Gastroesophageal sphincter (tissue), 4 donors: ENCODE results near the gene TBL3. TPM values are rescaled to one million over a fixed set of nuclear protein-coding genes. Genes with fewer than 3 reads are reported as not detected.

ENCODE experiments used
- ATAC-seq: fragments of 150-250 bp; one replicate; pipeline ENCODE4 v1.9.1; 2016; ENCODE audit warnings: mild to moderate bottlenecking, moderate library complexity
- H3K27ac ChIP-seq, 4 donors: fragments of 200-600 bp; sonication (generic) in 3 of 4; 1 replicate in 3 of 4; 2 replicates in 1 of 4; pipeline ENCODE4 v1.5.1; 2016 to 2019
- H3K27me3 ChIP-seq: fragments of 200-600 bp; sonication (generic); one replicate; pipeline ENCODE4 v1.5.1; 2019
- H3K36me3 ChIP-seq, 2 donors: fragments of 200-600 bp; sonication (generic); one replicate each; pipeline ENCODE4 v1.5.1; 2019; ENCODE audit warnings: control low read depth in 1 of 2
- H3K4me1 ChIP-seq, 3 donors: fragments of 200-600 bp; sonication (generic); 1 replicate in 2 of 3; 2 replicates in 1 of 3; pipeline ENCODE4 v1.5.1; 2016 to 2019; ENCODE audit warnings: control low read depth in 2 of 3
- H3K4me3 ChIP-seq, 2 donors: fragments of 200-600 bp; sonication (generic); one replicate each; pipeline ENCODE4 v1.5.1; 2019; ENCODE audit warnings: mild to moderate bottlenecking in 1 of 2, moderate library complexity in 1 of 2
- H3K9me3 ChIP-seq, 3 donors: fragments of 200-600 bp; sonication (generic); one replicate each; pipeline ENCODE4 v1.5.1; 2017 to 2019; ENCODE audit warnings: control low read depth in 2 of 3
- EP300 ChIP-seq: sonication (generic); formaldehyde crosslinking; IDR thresholded peaks from one replicate; pipeline ENCODE4 v1.6.1; 2017; ENCODE audit warnings: antibody characterized with exemption, mild to moderate bottlenecking
- POLR2A ChIP-seq, 2 donors: fragments of 450-650 bp; IDR thresholded peaks; one replicate each; pipeline ENCODE4 v1.6.1; 2017; ENCODE audit warnings: antibody characterized with exemption in 2 of 2, mild to moderate bottlenecking in 2 of 2, moderate library complexity in 1 of 2
- POLR2AphosphoS5 ChIP-seq: sonication (generic); formaldehyde crosslinking; IDR thresholded peaks from one replicate; pipeline ENCODE4 v1.6.1; 2017; ENCODE audit warnings: antibody characterized with exemption
- WGBS, 2 donors: methylation state at CpG; one replicate each; pipeline ENCODE4 v1.1.5; 2018; ENCODE audit warnings: low coverage in 1 of 2; 5-methylcytosine and 5-hydroxymethylcytosine counted together
- total RNA-seq, 4 donors: library from RNA; depleted of rRNA; stranded (reverse); fragments of >200 nt; gene quantifications; one replicate each; pipeline ENCODE4 v1.1.0, GENCODE V29; 2016
- TF ChIP-seq, protein P1 (sequence below), 4 experiments: fragments of 200-600 bp in 2 of 4; fragments of 450-650 bp in 2 of 4; sonication (generic) in 1 of 4; IDR thresholded peaks; one replicate each; pipeline ENCODE4 v1.5.1; 2017 to 2019; ENCODE audit warnings: antibody characterized with exemption in 4 of 4, mild to moderate bottlenecking in 2 of 4, moderate library complexity in 2 of 4

The TBL3 gene
- total RNA-seq = 10 to 100 TPM; 26.7 to 38.6 (median 33.2) TPM

DNA sequence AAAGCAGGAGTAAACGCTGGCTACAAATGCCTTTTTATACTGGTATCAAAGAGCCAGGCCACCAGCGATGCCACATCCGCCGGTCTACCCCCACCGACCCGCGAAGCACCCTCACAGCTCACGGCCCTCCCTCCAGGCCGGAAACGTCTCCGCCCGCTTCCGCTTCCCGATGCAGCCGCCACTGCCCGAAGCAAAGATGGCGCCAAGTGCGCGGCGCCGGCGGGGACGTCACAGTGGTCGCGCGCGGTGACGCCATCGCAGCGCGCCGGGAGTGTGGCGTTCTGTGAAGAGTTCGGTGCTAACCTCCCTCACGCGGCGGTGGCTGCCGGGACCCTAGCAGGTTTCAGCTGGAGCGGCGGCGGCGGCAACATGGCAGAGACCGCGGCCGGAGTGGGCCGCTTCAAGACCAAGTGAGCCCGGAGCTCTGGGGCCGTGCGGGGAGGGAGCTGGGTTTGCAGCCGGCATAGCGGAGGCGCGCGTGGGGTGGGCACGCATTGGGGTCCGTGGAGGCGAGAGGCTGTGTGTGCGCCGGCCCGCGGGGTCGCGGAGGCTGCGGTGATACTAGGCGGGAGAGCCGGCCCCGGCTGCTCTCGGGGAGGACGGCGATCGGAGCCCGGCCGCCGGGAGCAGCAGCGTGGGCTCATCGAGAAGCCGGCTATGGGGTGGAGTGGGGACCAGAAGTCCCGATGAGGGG lies at the start of gene TBL3:
TBL3 (plus strand) TSS at position 258 of the 694 bp plus-strand sequence; CDS start at position 370, 112 bp downstream.
- TF ChIP-seq POLR2A (IDR thresholded peaks at IDR 0.05) = peak; percentile 94 to 95
- TF ChIP-seq, protein P1, sequence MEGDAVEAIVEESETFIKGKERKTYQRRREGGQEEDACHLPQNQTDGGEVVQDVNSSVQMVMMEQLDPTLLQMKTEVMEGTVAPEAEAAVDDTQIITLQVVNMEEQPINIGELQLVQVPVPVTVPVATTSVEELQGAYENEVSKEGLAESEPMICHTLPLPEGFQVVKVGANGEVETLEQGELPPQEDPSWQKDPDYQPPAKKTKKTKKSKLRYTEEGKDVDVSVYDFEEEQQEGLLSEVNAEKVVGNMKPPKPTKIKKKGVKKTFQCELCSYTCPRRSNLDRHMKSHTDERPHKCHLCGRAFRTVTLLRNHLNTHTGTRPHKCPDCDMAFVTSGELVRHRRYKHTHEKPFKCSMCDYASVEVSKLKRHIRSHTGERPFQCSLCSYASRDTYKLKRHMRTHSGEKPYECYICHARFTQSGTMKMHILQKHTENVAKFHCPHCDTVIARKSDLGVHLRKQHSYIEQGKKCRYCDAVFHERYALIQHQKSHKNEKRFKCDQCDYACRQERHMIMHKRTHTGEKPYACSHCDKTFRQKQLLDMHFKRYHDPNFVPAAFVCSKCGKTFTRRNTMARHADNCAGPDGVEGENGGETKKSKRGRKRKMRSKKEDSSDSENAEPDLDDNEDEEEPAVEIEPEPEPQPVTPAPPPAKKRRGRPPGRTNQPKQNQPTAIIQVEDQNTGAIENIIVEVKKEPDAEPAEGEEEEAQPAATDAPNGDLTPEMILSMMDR (IDR thresholded peaks at IDR 0.05) = peak in 1 of 4 experiments; percentile 22
- TF ChIP-seq POLR2AphosphoS5 = peak; percentile 98
- TF ChIP-seq EP300 = no peak
- ATAC-seq = peak; percentile 98
- H3K4me3 ChIP-seq = peak within 1 kb of the TSS; percentile 73 to 99
- peaks cover 0 to 35% (median 21%) of the 10 kb centered on the region in 3 donors for H3K4me1 ChIP-seq
- no peaks in the 10 kb centered on the region for H3K9me3 ChIP-seq
- peaks cover 0 to 35% of the 10 kb centered on the region in 2 donors for H3K36me3 ChIP-seq
- peaks cover 31% of the 10 kb centered on the region for H3K27me3 ChIP-seq
- peak within 1 kb of the TSS; percentile 81 to 97 (median 92) for H3K27ac ChIP-seq
- 0 to 3% methylated on average over 7 to 19 of the region's 78 CpGs for WGBS, 2 donors

DNA sequence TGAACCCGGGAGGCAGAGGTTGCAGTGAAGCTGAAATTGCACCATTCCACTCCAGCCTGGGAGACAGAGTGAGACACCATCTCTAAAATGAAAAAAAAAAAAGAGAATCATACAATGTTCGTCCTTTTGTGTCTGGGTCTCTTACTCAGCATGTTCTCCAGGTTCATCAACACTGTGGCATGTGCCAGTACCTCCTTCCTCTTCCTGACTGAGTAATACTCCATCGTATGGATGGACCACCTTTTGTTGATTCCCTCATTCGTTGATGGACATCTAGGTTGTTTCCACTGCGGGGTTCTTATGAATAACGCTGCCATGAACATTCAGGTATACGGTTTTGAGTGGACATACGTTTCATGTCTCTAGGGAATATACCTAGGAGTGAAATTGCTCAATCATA lies 49.5 kb upstream of the TBL3 start:
- H3K36me3 ChIP-seq = no peaks in the 10 kb centered on the region
- no peak for ATAC-seq
- H3K4me1 ChIP-seq = peaks cover 0 to 24% (median 7%) of the 10 kb centered on the region in 3 donors
- H3K27ac ChIP-seq = no peak overlapping the region
- TF ChIP-seq POLR2A (IDR thresholded peaks at IDR 0.05) (no peak), EP300 (no peak), POLR2AphosphoS5 (no peak)
- TF ChIP-seq, protein P1 (IDR thresholded peaks at IDR 0.05) = no peak
- H3K4me3 ChIP-seq = no peak overlapping the region
- peaks cover 83% of the 10 kb centered on the region for H3K27me3 ChIP-seq
- H3K9me3 ChIP-seq = no peaks in the 10 kb centered on the region
- 70 to 78% methylated on average over 7 to 8 of the region's 8 CpGs for WGBS, 2 donors

DNA sequence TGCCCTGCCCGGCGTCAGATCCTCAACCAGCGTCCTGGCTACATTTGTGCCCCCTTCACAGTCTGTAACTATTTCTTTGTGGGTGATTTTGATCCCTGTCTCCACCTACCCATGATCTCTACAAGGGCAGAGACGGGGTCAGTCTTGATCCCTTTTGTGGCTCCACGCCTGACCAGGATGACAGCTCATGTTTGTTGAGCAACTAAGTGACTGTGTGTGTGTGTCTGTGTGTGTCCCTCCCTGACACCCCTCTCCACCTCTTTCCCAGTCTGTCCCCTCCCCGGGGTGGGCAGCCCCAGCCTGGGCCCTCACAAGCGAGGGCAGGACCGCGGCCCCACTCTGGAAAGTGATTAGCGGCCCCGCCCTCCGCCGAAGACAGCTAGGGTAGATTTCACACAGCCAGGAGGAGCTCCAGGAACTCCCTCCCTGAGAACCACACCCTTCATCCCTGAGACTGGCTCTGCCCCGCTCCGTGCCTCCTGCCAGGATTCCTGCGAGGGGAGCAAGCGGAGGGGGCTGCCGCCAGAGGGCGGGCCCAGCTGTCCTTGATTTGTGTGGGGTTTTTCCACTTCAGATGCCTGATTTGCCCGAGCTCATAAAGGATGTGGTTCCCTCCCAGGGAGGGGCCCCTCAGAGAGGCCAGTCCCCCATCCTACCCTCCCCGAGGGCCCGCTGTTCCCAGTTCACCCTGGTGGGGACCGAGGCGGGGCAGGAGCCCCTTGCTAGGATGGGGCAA lies 48.4 kb upstream of the TBL3 start:
- no peaks in the 10 kb centered on the region for H3K36me3 ChIP-seq
- no peak for TF ChIP-seq POLR2A (IDR thresholded peaks at IDR 0.05)
- TF ChIP-seq, protein P1 (IDR thresholded peaks at IDR 0.05) = peak in 2 of 4 experiments; percentile 26 to 31
- peak; percentile 57 for ATAC-seq

DNA sequence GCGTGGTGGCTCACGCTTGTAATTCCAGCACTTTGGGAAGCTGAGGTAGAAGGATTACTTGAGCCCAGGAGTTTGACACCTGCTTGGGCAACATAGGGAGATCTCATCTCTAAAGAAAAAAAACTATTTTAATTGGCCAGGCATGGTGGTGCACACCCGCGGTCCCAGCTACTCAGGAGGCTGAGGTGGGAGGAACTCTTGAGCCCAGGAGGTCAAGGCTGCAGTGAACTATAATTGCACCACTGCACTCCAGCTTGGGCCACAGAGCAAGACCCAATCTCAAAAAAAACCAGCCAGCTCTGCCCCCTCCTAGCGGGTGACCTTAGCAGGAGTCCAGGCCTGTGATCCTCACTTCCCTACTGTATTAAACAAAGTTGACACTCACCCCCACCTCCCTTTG lies 47.8 kb upstream of the TBL3 start:
- Histone ChIP-seq H3K36me3 (no peaks in the 10 kb centered on the region), H3K4me1 (peaks cover 0 to 15% (median 9%) of the 10 kb centered on the region in 3 donors), H3K27ac (no peak overlapping the region), H3K4me3 (no peak overlapping the region), H3K9me3 (no peaks in the 10 kb centered on the region), H3K27me3 (peaks cover 65% of the 10 kb centered on the region)
- ATAC-seq = no peak
- 60 to 70% methylated on average over 1 to 2 of the region's 5 CpGs for WGBS, 2 donors
- TF ChIP-seq, protein P1 (IDR thresholded peaks at IDR 0.05) = no peak
- TF ChIP-seq POLR2AphosphoS5 = no peak
- no peak for TF ChIP-seq POLR2A (IDR thresholded peaks at IDR 0.05)

More for the DNA sequence above, 48.4 kb upstream of the TBL3 start:
- Histone ChIP-seq H3K4me3 (no peak overlapping the region), H3K27ac (no peak overlapping the region), H3K4me1 (peaks cover 0 to 16% (median 7%) of the 10 kb centered on the region in 3 donors), H3K9me3 (no peaks in the 10 kb centered on the region), H3K27me3 (peaks cover 71% of the 10 kb centered on the region)
- WGBS, 2 donors = 33 to 55% methylated on average over 2 to 5 of the region's 24 CpGs
